OCI-LY7 (cell line): ENCODE measurements around the gene ALG14. TPM values are rescaled to one million over a fixed set of nuclear protein-coding genes. Genes with fewer than 3 reads are reported as not detected.
A peak's percentile ranks its signal among the peaks of the same experiment; 100 is the strongest.

ENCODE experiments used
- BruUV-seq: library from RNA; stranded (reverse); fragments of 400-500 nt; replicated peaks from 2 replicates; lab custom pipeline; 2021; lab: Mats Ljungman, UMichigan
- CTCF ChIA-PET: fragments of 300-600 bp; sonication (Branson Sonifier 250); formaldehyde crosslinking; loops from one replicate; lab custom pipeline; 2022; ENCODE audit warnings: antibody characterized with exemption; ENCODE audit not compliant: unreplicated experiment; lab: Charles Lee
- POLR2A ChIA-PET: fragments of 300-600 bp; sonication (Branson Sonifier 250); formaldehyde crosslinking; loops from one replicate; lab custom pipeline; 2022; ENCODE audit warnings: antibody characterized with exemption; lab: Charles Lee
- DNase-seq: peaks from one replicate; pipeline ENCODE4 v3.0.0-alpha.2; 2015; ENCODE audit warnings: low spot score
- H2AFZ ChIP-seq: fragments of 200-600 bp; sonication (generic), shearing (Covaris generic); 2 replicates; pipeline ENCODE4 v1.6.1; 2014; ENCODE audit warnings: mild to moderate bottlenecking, antibody characterized with exemption, low read length, moderate library complexity
- H3K27ac ChIP-seq: fragments of 200-600 bp; sonication (generic); 2 replicates; pipeline ENCODE4 v1.5.1; 2014; ENCODE audit warnings: mixed run types, low read depth, mild to moderate bottlenecking, moderate library complexity, low read length, inconsistent platforms; ENCODE audit not compliant: poor library complexity, severe bottlenecking
- H3K36me3 ChIP-seq: fragments of 200-600 bp; sonication (generic); 2 replicates; pipeline ENCODE4 v1.6.1; 2014; ENCODE audit warnings: mild to moderate bottlenecking, antibody characterized with exemption, low read length, moderate library complexity, mixed read lengths; ENCODE audit not compliant: insufficient read depth
- H3K4me1 ChIP-seq: fragments of 200-600 bp; sonication (generic); 2 replicates; pipeline ENCODE4 v1.5.1; 2014; ENCODE audit warnings: mild to moderate bottlenecking, low read length; ENCODE audit not compliant: insufficient read depth, poor library complexity, severe bottlenecking
- H3K4me2 ChIP-seq: fragments of 200-600 bp; sonication (generic); 2 replicates; pipeline ENCODE4 v1.6.1; 2014; ENCODE audit warnings: mild to moderate bottlenecking, low read length
- H3K4me3 ChIP-seq: fragments of 200-600 bp; sonication (generic); 2 replicates; pipeline ENCODE4 v1.5.1; 2014; ENCODE audit warnings: mild to moderate bottlenecking, low read depth, low read length; ENCODE audit not compliant: poor library complexity, severe bottlenecking
- H3K79me2 ChIP-seq: fragments of 200-600 bp; sonication (generic); 2 replicates; pipeline ENCODE4 v1.6.1; 2016; ENCODE audit warnings: low read depth, mild to moderate bottlenecking, low read length, moderate library complexity, mixed read lengths; ENCODE audit not compliant: insufficient read depth
- H3K9me2 ChIP-seq: fragments of 200-600 bp; sonication (generic); 2 replicates; pipeline ENCODE4 v1.6.1; 2016; ENCODE audit warnings: mild to moderate bottlenecking, low read length, mixed read lengths; ENCODE audit not compliant: insufficient read depth
- H3K9me3 ChIP-seq: fragments of 200-600 bp; sonication (generic); 2 replicates; pipeline ENCODE4 v1.6.1; 2014; ENCODE audit warnings: mild to moderate bottlenecking, mixed run types, low read length, mixed read lengths
- H4K20me1 ChIP-seq: fragments of 200-600 bp; sonication (generic); 2 replicates; pipeline ENCODE4 v1.6.1; 2014; ENCODE audit warnings: mild to moderate bottlenecking, antibody characterized with exemption, low read length, moderate library complexity, mixed read lengths; ENCODE audit not compliant: insufficient read depth
- CTCF ChIP-seq: fragments of 200-600 bp; sonication (generic); conservative IDR thresholded peaks from 2 replicates; pipeline ENCODE4 v1.5.1; 2014; ENCODE audit warnings: mild to moderate bottlenecking, antibody characterized with exemption, low read length, moderate library complexity, mixed read lengths
- EZH2phosphoT487 ChIP-seq: fragments of 200-600 bp; sonication (generic); IDR thresholded peaks from 2 replicates; pipeline ENCODE4 v1.6.1; 2018; ENCODE audit warnings: low read depth, borderline replicate concordance, mild to moderate bottlenecking, mixed run types, antibody characterized with exemption, low read length, moderate library complexity, mixed read lengths
- intact Hi-C: fragments of 100-400 bp; cut with micrococcal nuclease; formaldehyde crosslinking; loops from one replicate; pipeline ENCODE4 v1.10.0; 2022; ENCODE audit not compliant: unreplicated experiment
- total RNA-seq, 2 experiments: library from RNA; depleted of rRNA in 1 of 2; stranded (reverse); fragments of >200 nt in 1 of 2; shearing (Covaris generic) in 1 of 2; gene quantifications; 2 replicates each; pipeline ENCODE4 v1.2.3, GENCODE V29; 2014 to 2022

The ALG14 gene
- total RNA-seq, 2 experiments from 2014 or later: 1.6 to 8.3 TPM

- TF ChIP-seq EZH2phosphoT487 (no peak), CTCF (no peak)
- H4K20me1 ChIP-seq: no peaks in the 10 kb centered on the region
- no peaks in the 10 kb centered on the region for H3K79me2 ChIP-seq
- no peaks in the 10 kb centered on the region for H3K9me2 ChIP-seq
- DNase-seq: peak; percentile 3
- CTCF ChIA-PET: no interaction called here
- no peak overlapping the region for H3K4me2 ChIP-seq
- H3K27ac ChIP-seq: no peak overlapping the region
- H3K4me1 ChIP-seq: no peaks in the 10 kb centered on the region
- no TSS peak for BruUV-seq
- no peaks in the 10 kb centered on the region for H3K36me3 ChIP-seq
- intact Hi-C loops: no loop called here
- H3K9me3 ChIP-seq: no peaks in the 10 kb centered on the region
- POLR2A ChIA-PET: interaction anchor here (1.7 kb wide), 1 partner anchor 18 kb away, joined by 5 read pairs; no protein-coding TSS in a partner anchor
- H3K4me3 ChIP-seq: no peak overlapping the region
- no peak overlapping the region for H2AFZ ChIP-seq
Observed at GRCh38 chr1:95004013-95004412, 68.7 kb downstream of the ALG14 start.

GRCh38 chr1:95003433-95003738, 69.4 kb downstream of the ALG14 start:
- no TSS peak for BruUV-seq
- intact Hi-C loops: no loop called here

More at GRCh38 chr1:95003433-95003738, 69.4 kb downstream of the ALG14 start:
- H3K4me3 ChIP-seq: no peak overlapping the region
- H3K79me2 ChIP-seq: no peaks in the 10 kb centered on the region
- H3K9me3 ChIP-seq: no peaks in the 10 kb centered on the region
- no peak overlapping the region for H3K27ac ChIP-seq
- ChIA-PET CTCF (no interaction called here), POLR2A (interaction anchor here (0.8 to 1.7 kb wide), 2 partner anchors 18 to 131 kb away, joined by 3 to 5 read pairs; no protein-coding TSS in a partner anchor)
- H4K20me1 ChIP-seq: no peaks in the 10 kb centered on the region
- no peaks in the 10 kb centered on the region for H3K36me3 ChIP-seq
- no peak for TF ChIP-seq CTCF
- TF ChIP-seq EZH2phosphoT487: no peak
- H3K4me2 ChIP-seq: no peak overlapping the region
- no peaks in the 10 kb centered on the region for H3K4me1 ChIP-seq
- no peak for DNase-seq
- no peaks in the 10 kb centered on the region for H3K9me2 ChIP-seq
- no peak overlapping the region for H2AFZ ChIP-seq
